Neural progenitor cell (in vitro differentiated cells): Measurements from ENCODE around the gene TELO2.

Source experiments
- EZH2 ChIP-seq: fragments of 200-600 bp; sonication (generic); IDR thresholded peaks from 2 replicates; pipeline ENCODE4 v1.6.1; 2017; ENCODE audit warnings: antibody characterized with exemption, mild to moderate bottlenecking, moderate library complexity
- TF ChIP-seq, protein P1 (sequence below): fragments of 200-600 bp; sonication (generic); IDR thresholded peaks from 2 replicates; pipeline ENCODE4 v1.5.1; 2017; ENCODE audit warnings: antibody characterized with exemption, mild to moderate bottlenecking

- TF ChIP-seq EZH2 = no peak
- TF ChIP-seq, protein P1, sequence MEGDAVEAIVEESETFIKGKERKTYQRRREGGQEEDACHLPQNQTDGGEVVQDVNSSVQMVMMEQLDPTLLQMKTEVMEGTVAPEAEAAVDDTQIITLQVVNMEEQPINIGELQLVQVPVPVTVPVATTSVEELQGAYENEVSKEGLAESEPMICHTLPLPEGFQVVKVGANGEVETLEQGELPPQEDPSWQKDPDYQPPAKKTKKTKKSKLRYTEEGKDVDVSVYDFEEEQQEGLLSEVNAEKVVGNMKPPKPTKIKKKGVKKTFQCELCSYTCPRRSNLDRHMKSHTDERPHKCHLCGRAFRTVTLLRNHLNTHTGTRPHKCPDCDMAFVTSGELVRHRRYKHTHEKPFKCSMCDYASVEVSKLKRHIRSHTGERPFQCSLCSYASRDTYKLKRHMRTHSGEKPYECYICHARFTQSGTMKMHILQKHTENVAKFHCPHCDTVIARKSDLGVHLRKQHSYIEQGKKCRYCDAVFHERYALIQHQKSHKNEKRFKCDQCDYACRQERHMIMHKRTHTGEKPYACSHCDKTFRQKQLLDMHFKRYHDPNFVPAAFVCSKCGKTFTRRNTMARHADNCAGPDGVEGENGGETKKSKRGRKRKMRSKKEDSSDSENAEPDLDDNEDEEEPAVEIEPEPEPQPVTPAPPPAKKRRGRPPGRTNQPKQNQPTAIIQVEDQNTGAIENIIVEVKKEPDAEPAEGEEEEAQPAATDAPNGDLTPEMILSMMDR = no peak
Observed at GRCh38 chr16:1535391-1536291, 42.5 kb downstream of the TELO2 start.
